K562 (cell line): ENCODE results near the gene CDRT15. TPM values are rescaled to one million over a fixed set of nuclear protein-coding genes. Genes with fewer than 3 reads are reported as not detected.

Experiments
- ATAC-seq: fragments of 200-7000 bp; cut with Tn5 transposase; 3 replicates; pipeline ENCODE4 v1.9.1; 2020; ENCODE audit warnings: moderate library complexity
- BruUV-seq: library from RNA; stranded (reverse); fragments of 400-500 nt; replicated peaks from 2 replicates; lab custom pipeline; 2021; lab: Mats Ljungman, UMichigan
- CTCF ChIA-PET: fragments of 300-600 bp; formaldehyde crosslinking; extraction: SDS; loops from one replicate; lab custom pipeline; 2021; ENCODE audit warnings: low intra/inter-chr PET ratio; lab: Yijun Ruan, JAX
- POLR2A ChIA-PET: fragments of 300-600, 350-650 bp; sonication (Branson Sonifier 250); formaldehyde crosslinking; extraction: SDS; loops from one replicate; lab custom pipeline; 2021; ENCODE audit warnings: antibody characterized with exemption, inconsistent platforms; lab: Yijun Ruan, JAX
- DNase-seq, 4 experiments: peaks; one replicate each; pipeline versions ENCODE4 v3.0.0 to v3.0.0-alpha.2; 2011 to 2018; ENCODE audit warnings: low spot score in 3 of 4, mixed read lengths in 3 of 4; ENCODE audit errors: extremely low read depth in 1 of 4
- FAIRE-seq: peaks from 2 replicates; lab custom pipeline; 2011; peaks lifted over from hg19 to GRCh38; lab: Jason Lieb, UNC
- H2AFZ ChIP-seq: 2 replicates; pipeline ENCODE4 v1.6.0; 2011; ENCODE audit warnings: low read depth, low read length, control low read depth, inconsistent platforms
- H3K27ac ChIP-seq: fragments of 200-600 bp; 3 replicates; pipeline ENCODE4 v1.8.0; 2011; ENCODE audit warnings: low read depth, mild to moderate bottlenecking, control low read depth, inconsistent platforms, low read length, moderate library complexity, mixed read lengths; ENCODE audit errors: extremely low read depth
- H3K27me3 ChIP-seq, 2 experiments: fragments of 300-600 bp in 1 of 2; 2 replicates in 1 of 2; 3 replicates in 1 of 2; pipeline versions ENCODE4 v1.6.0 to v1.8.0; 2011; ENCODE audit warnings: inconsistent platforms in 2 of 2, low read length in 2 of 2, mild to moderate bottlenecking in 1 of 2, mixed read lengths in 1 of 2, moderate library complexity in 1 of 2; ENCODE audit not compliant: control insufficient read depth in 2 of 2, insufficient read depth in 2 of 2
- H3K36me3 ChIP-seq: fragments of 300-600 bp; 3 replicates; pipeline ENCODE4 v1.8.0; 2011; ENCODE audit warnings: mild to moderate bottlenecking, low read length, inconsistent platforms; ENCODE audit not compliant: control insufficient read depth, insufficient read depth
- H3K4me1 ChIP-seq, 2 experiments: fragments of 200-600 bp in 1 of 2; replicated peaks in 1 of 2; 2 replicates in 1 of 2; 3 replicates in 1 of 2; pipeline versions ENCODE4 v1.5.1 to v1.8.0; 2011; ENCODE audit warnings: inconsistent platforms in 2 of 2, low read length in 2 of 2, mild to moderate bottlenecking in 1 of 2, mixed read lengths in 1 of 2, moderate library complexity in 1 of 2; ENCODE audit not compliant: control insufficient read depth in 2 of 2, insufficient read depth in 2 of 2
- H3K4me2 ChIP-seq: 2 replicates; pipeline ENCODE4 v1.6.1; 2011; ENCODE audit warnings: low read length, control low read depth, inconsistent platforms, mixed read lengths; ENCODE audit not compliant: insufficient read depth
- H3K4me3 ChIP-seq: fragments of 200-600 bp; sonication (generic), shearing (Covaris generic); 2 replicates; pipeline ENCODE4 v1.5.1; 2016; ENCODE audit warnings: control low read depth, inconsistent platforms
- H3K79me2 ChIP-seq: fragments of 200-600 bp; 3 replicates; pipeline ENCODE4 v1.8.0; 2011; ENCODE audit warnings: low read length, inconsistent platforms; ENCODE audit not compliant: control insufficient read depth, insufficient read depth
- H3K9ac ChIP-seq, 2 experiments: 2 replicates each; pipeline versions ENCODE4 v1.6.0 to v1.6.1; 2011; ENCODE audit warnings: low read depth in 2 of 2, low read length in 2 of 2, control low read depth in 1 of 2, inconsistent platforms in 1 of 2, mild to moderate bottlenecking in 1 of 2, mixed read lengths in 1 of 2; ENCODE audit not compliant: insufficient read depth in 1 of 2
- H3K9me1 ChIP-seq: one replicate; pipeline ENCODE4 v1.6.0; 2011; ENCODE audit warnings: inconsistent platforms, mild to moderate bottlenecking, low read length, moderate library complexity; ENCODE audit not compliant: control insufficient read depth, insufficient read depth
- H3K9me3 ChIP-seq: replicated peaks from 2 replicates; pipeline ENCODE4 v1.5.1; 2011; ENCODE audit warnings: low read depth, low read length, inconsistent platforms; ENCODE audit not compliant: control insufficient read depth, insufficient read depth
- H4K20me1 ChIP-seq: replicated peaks from 2 replicates; pipeline ENCODE4 v1.6.1; 2011; ENCODE audit warnings: low read length, inconsistent platforms, mixed read lengths; ENCODE audit not compliant: control insufficient read depth, insufficient read depth
- CEBPZ ChIP-seq: fragments of 150-350 bp; IDR thresholded peaks from 2 replicates; pipeline ENCODE4 v1.6.1; 2014; ENCODE audit warnings: low read depth, mild to moderate bottlenecking, low read length, borderline replicate concordance
- CHCHD3 ChIP-seq: fragments of 250-450 bp; sonication (Bioruptor Pico); IDR thresholded peaks from 2 replicates; pipeline ENCODE4 v2.1.2; 2022; ENCODE audit warnings: mild to moderate bottlenecking
- CREB5 ChIP-seq: fragments of 250-450 bp; sonication (Bioruptor Pico); IDR thresholded peaks from 2 replicates; pipeline ENCODE4 v1.5.0; 2020; ENCODE audit warnings: mild to moderate bottlenecking
- CXXC5 ChIP-seq: fragments of 250-450 bp; sonication (Bioruptor Pico); IDR thresholded peaks from 2 replicates; pipeline ENCODE4 v1.8.0; 2022; ENCODE audit warnings: inconsistent platforms, mild to moderate bottlenecking, moderate library complexity
- JUN ChIP-seq, 2 experiments: sonication (generic) in 1 of 2; formaldehyde crosslinking in 1 of 2; IDR thresholded peaks; 2 replicates each; pipeline versions ENCODE4 v1.6.1 to v1.8.0; 2012 to 2022; ENCODE audit warnings: borderline replicate concordance in 2 of 2, mild to moderate bottlenecking in 2 of 2, improper control_type of control experiment in 1 of 2, low read depth in 1 of 2, low read length in 1 of 2, missing genetic modification reagents in 1 of 2
- PCBP1 ChIP-seq: fragments of 200-400 bp; formaldehyde crosslinking; IDR thresholded peaks from 2 replicates; pipeline ENCODE4 v1.6.1; 2018; ENCODE audit warnings: mild to moderate bottlenecking, low read depth, low read length; ENCODE audit not compliant: poor library complexity, severe bottlenecking
- RHOXF2B ChIP-seq: fragments of 250-450 bp; sonication (Bioruptor Pico); conservative IDR thresholded peaks from 2 replicates; pipeline ENCODE4 v1.5.1; 2021
- SAP30 ChIP-seq: fragments of 200-600 bp; sonication (generic); IDR thresholded peaks from 2 replicates; pipeline ENCODE4 v1.6.1; 2012; ENCODE audit warnings: borderline replicate concordance, low read depth, mild to moderate bottlenecking, moderate library complexity, low read length, control low read depth, inconsistent platforms; ENCODE audit not compliant: insufficient read depth, poor library complexity, severe bottlenecking
- TCF3 ChIP-seq: sonication (generic); formaldehyde crosslinking; IDR thresholded peaks from 2 replicates; pipeline ENCODE4 v1.4.0; 2020; ENCODE audit warnings: mild to moderate bottlenecking, missing genetic modification reagents
- THRAP3 ChIP-seq: fragments of 450-650 bp; IDR thresholded peaks from 2 replicates; pipeline ENCODE4 v1.6.1; 2016; ENCODE audit warnings: mild to moderate bottlenecking, inconsistent platforms, borderline replicate concordance
- TRIM28 ChIP-seq: fragments of 450-650 bp; IDR thresholded peaks from 2 replicates; pipeline ENCODE4 v1.6.1; 2017
- ZNF316 ChIP-seq: fragments of 450-650 bp; IDR thresholded peaks from 2 replicates; pipeline ENCODE4 v1.6.1; 2016
- WGBS: fragments of 100-300 bp; shearing (Covaris generic); methylation state at CpG from one replicate; pipeline ENCODE4 v1.1.6; 2016; ENCODE audit warnings: low coverage, mixed read lengths; ENCODE audit not compliant: insufficient coverage; ENCODE audit errors: missing lambda C conversion rate; 5-methylcytosine and 5-hydroxymethylcytosine counted together
- in situ Hi-C: fragments of 300-500 bp; cut with MboI; formaldehyde crosslinking; loops from 4 replicates; pipeline ENCODE4 v1.15.0; 2018; ENCODE audit warnings: inconsistent platforms, mixed read lengths
- intact Hi-C: fragments of 100-400 bp; cut with micrococcal nuclease; formaldehyde crosslinking; loops from 2 replicates; pipeline ENCODE4 v1.14.2; 2022
- polyA plus RNA-seq, 8 experiments: library from polyadenylated mRNA; depleted of rRNA in 4 of 8; stranded (reverse) in 5 of 8; unstranded in 3 of 8; fragments of >200 nt; fragmentation: Nextera tagmentation in 2 of 8; fragmentation: Illumina TruSeq in 1 of 8; extraction: Ambion mirVana in 2 of 8; extraction: Trizol in 1 of 8; gene quantifications; 2 replicates each; pipeline versions ENCODE4 v1.2.1 to v1.2.3, GENCODE V29; 2011 to 2014; ENCODE audit warnings: inconsistent platforms in 1 of 8, missing spikeins in 1 of 8
- total RNA-seq, 7 experiments: library from RNA; depleted of rRNA in 6 of 7; stranded (reverse); fragments of >200 nt in 6 of 7; fragmentation: Illumina TruSeq in 2 of 7; extraction: Trizol in 2 of 7; gene quantifications; 2 replicates each; pipeline versions ENCODE4 v1.2.1 to v1.2.3, GENCODE V29; 2011 to 2021; ENCODE audit warnings: low replicate concordance in 1 of 7
- TF ChIP-seq, protein P1 (sequence below): fragments of 250-450 bp; sonication (Bioruptor Pico); IDR thresholded peaks from 2 replicates; pipeline ENCODE4 v1.4.0; 2020; ENCODE audit warnings: borderline replicate concordance
- TF ChIP-seq, protein P2 (sequence below): fragments of 450-650 bp; formaldehyde crosslinking; IDR thresholded peaks from 2 replicates; pipeline ENCODE4 v1.4.0; 2022; ENCODE audit warnings: missing genetic modification characterization

Gene CDRT15
- total and polyA plus RNA-seq, 9 of the 15 experiments (the other 6 are each of a cell fraction or from before 2014, with no cell fraction given), result not detected

GRCh38 chr17:14268264-14268663 is 31.6 kb upstream of the CDRT15 start (continued):
- no peak for TF ChIP-seq CREB5
- no peak for TF ChIP-seq ZNF316
- no peak for TF ChIP-seq CHCHD3 (CRISPR knock-in tag)
- TF ChIP-seq PCBP1, result no peak
- TF ChIP-seq, all 486 proteins: peak for 0

DNA sequence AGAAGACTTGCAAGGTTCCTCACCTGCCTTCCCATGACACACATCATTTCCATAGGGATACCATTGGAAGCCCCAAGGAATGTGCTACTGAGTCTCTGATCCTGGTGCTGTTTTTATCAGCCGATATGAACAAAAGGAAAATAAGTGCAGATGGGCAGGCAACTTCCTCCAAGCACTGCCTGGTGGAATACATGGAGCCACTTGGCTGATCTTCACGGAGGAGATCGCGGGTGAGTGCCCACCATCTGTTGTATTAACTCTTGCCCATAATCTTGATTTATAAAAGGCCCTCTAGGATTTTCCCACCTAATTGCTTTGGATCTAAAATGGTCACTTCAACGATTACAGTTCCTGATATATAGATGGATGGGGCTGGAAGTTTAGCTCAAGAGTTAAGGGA is 24.7 kb upstream of the CDRT15 start:
- DNase-seq (no peak), FAIRE-seq (no peak), ATAC-seq (no peak)
- WGBS, result 0% methylated on average over 3 of the region's 5 CpGs
- no peaks in the 10 kb centered on the region for H3K36me3 ChIP-seq
- H2AFZ ChIP-seq, result no peak overlapping the region
- H3K27ac ChIP-seq, result no peak overlapping the region
- no peaks in the 10 kb centered on the region for H3K79me2 ChIP-seq
- no peaks in the 10 kb centered on the region for H4K20me1 ChIP-seq
- no peak overlapping the region for H3K4me2 ChIP-seq
- H3K9me1 ChIP-seq, result no peaks in the 10 kb centered on the region
- no peaks in the 10 kb centered on the region for H3K9me3 ChIP-seq
- in situ Hi-C loops (no loop called here), intact Hi-C loops (no loop called here)
- no TSS peak for BruUV-seq
- peaks cover 0 to under 1% of the 10 kb centered on the region in 2 experiments; a peak in 2 of 5 replicates for H3K27me3 ChIP-seq
- no peak overlapping the region for H3K4me3 ChIP-seq
- H3K4me1 ChIP-seq, result no peaks in the 10 kb centered on the region; a peak in 1 of 5 replicates
- ChIA-PET POLR2A (no interaction called here), CTCF (no interaction called here)
- no peak overlapping the region for H3K9ac ChIP-seq
- TF ChIP-seq THRAP3 (no peak), TCF3 (CRISPR knock-in tag) (no peak), JUN (IDR thresholded peaks at IDR 0.05; ENCODE audit: borderline replicate concordance, low read depth, low read length) (no peak), JUN (CRISPR knock-in tag; IDR thresholded peaks at IDR 0.05; ENCODE audit: borderline replicate concordance) (no peak), CXXC5 (CRISPR knock-in tag) (no peak), SAP30 (no peak), TRIM28 (no peak), RHOXF2B (CRISPR knock-in tag) (no peak), CEBPZ (no peak)
- TF ChIP-seq, protein P1, sequence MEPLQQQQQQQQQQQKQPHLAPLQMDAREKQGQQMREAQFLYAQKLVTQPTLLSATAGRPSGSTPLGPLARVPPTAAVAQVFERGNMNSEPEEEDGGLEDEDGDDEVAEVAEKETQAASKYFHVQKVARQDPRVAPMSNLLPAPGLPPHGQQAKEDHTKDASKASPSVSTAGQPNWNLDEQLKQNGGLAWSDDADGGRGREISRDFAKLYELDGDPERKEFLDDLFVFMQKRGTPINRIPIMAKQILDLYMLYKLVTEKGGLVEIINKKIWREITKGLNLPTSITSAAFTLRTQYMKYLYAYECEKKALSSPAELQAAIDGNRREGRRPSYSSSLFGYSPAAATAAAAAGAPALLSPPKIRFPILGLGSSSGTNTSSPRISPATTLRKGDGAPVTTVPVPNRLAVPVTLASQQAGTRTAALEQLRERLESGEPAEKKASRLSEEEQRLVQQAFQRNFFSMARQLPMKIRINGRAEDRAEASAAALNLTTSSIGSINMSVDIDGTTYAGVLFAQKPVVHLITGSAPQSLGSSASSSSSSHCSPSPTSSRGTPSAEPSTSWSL (CRISPR knock-in tag), result no peak
- TF ChIP-seq, protein P2, sequence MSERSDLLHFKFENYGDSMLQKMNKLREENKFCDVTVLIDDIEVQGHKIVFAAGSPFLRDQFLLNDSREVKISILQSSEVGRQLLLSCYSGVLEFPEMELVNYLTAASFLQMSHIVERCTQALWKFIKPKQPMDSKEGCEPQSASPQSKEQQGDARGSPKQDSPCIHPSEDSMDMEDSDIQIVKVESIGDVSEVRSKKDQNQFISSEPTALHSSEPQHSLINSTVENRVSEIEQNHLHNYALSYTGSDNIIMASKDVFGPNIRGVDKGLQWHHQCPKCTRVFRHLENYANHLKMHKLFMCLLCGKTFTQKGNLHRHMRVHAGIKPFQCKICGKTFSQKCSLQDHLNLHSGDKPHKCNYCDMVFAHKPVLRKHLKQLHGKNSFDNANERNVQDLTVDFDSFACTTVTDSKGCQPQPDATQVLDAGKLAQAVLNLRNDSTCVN (CRISPR knock-in tag), result no peak
